Daoy (cell line): ENCODE measurements around the gene SMIM10L2A. TPM values are rescaled to one million over a fixed set of nuclear protein-coding genes. Genes with fewer than 3 reads are reported as not detected.
A peak's percentile ranks its signal among the peaks of the same experiment; 100 is the strongest.
"Not testable (repeated sequence)": the region's sequence is repeated elsewhere in the genome, so short reads cannot be mapped to it uniquely, and the experiment has no call there.

Experiments
- DNase-seq: peaks from one replicate; pipeline ENCODE4 v3.0.0-alpha.2; 2015; ENCODE audit warnings: low read depth
- total RNA-seq: library from RNA; depleted of rRNA; stranded (reverse); fragments of >200 nt; shearing (Covaris generic); gene quantifications from 2 replicates; pipeline ENCODE4 v1.2.3, GENCODE V29; 2014; rRNA removed

SMIM10L2A gene
- total RNA-seq, result 0.12 and 0.17 TPM in 2 replicates

DNA sequence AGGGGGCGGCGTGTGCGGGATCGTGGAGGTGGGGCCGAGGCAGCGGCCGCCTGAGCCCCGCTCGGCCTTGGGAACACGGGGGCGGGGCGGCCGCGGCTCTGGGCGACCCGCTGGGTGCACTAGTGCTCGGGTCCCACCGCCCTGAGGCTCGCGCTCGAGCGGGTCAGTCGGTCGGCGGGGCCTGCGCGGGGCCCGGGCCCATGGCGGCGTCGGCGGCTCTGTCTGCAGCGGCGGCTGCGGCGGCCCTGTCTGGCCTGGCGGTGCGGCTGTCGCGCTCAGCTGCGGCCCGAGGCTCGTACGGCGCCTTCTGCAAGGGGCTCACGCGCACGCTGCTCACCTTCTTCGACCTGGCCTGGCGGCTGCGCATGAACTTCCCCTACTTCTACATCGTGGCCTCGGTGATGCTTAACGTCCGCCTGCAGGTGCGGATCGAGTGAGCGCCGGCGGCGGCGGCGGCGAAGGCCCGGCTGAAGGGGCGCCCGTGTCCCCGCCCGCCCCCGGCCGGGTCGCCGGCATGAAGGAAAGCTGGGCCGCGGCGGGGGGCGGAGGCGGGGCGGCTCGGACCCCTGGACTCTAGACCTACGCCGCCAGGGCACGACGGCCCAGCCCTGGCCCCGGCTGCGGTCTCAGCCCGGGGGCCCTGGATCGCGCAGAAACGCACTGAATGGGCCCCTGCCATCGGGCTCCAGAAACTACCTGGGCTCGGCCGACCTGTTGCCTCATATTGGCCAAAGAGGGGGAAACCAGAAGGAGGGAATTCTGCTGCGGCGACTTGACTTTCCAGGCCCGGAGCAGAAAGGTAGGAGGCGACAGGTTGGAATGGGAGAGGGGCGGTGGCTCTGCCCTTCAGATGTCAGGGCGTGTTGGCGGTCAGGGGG, at the start of gene SMIM10L2A:
Gene SMIM10L2A (plus strand): TSS at position 13 of the 878 bp plus-strand sequence. CDS start 188 bp downstream, at position 201.
- no peak for DNase-seq

DNA sequence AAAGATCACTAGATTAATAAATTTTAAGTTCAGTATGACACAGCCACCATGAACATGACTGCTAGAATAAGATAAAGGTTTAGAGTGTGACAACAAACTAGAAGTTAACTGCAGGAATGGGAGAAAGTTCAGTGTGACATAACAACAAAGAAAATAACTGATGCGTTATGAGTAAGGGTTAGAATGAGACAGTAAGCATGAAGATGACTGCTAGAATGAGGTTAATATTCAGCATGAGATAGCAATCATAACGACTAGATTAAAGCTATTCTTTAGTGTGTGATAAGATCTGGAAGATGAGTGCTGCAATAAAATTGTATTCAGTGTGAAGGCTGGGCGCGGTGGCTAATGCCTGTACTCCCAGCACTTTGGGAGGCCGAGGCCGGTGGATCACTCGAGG, 48.4 kb upstream of the SMIM10L2A start:
- DNase-seq, result no peak

DNA sequence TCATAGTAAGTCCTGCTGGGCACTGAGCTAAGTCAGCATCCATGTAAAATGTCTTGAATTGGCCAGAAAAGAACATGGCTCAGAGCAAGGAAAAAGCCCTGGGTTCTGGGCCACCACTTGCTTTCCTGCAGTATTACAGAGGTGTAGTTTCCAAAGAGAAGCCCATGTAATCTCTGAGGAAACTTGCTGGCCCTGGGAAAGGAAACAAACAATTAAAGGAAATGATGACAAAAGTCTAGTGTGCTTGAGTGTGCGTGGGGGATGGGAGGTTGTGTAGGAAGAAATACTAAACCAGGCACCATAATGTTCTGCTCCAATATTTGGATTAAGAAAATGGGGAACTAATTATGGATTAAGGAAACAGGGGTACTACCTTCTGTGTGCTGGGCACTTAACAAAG, 39.5 kb upstream of the SMIM10L2A start:
- no peak for DNase-seq

DNA sequence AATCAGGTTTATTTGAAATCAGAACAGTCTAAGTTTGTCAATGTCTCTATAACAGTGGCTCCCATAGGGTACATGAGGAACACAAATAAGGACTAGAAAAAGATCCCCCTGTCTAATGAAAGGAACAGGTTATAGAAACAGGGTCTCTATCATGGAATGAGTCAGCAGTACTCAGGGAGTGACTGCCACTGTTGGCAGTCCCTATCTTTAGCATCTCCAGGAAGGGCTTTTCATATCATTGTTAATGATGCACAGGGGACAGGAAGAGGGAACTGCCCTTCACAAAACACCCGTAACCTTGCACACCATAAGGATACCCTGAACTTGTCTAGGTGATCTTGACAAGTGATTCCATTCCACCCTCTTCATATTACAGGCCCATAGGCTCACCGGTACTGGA, 38.5 kb upstream of the SMIM10L2A start:
- no peak for DNase-seq

DNA sequence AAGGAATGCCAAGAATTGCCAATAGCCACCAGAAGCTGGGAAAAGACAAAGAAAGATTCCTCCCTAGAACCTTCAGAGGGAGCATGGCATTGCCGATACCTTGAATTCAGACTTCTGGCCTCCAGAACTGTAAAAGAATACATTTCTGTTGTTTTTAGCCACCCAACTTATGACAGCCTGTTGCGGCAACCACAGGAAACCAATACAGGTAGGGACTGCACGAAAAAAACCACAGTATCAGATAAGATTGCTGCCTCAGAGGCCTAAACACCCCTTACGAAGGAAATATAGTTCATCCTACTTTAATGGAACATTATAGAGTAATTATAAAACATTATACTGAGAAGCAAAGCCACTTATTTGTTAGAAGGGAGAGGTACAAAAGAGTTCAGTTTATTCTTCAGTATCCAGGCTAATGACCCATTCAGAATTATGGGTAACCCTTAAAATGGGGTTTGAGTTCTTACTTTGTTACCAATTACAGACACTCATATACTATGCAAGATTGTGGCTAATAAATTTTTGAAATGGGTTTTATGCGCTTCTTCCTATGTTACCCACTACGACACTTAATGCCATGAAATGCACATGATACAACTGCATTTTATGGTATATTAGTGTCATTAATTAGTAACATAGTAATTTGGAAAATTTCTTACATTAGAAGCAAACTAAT, 37.4 kb upstream of the SMIM10L2A start:
- DNase-seq, result no peak

DNA sequence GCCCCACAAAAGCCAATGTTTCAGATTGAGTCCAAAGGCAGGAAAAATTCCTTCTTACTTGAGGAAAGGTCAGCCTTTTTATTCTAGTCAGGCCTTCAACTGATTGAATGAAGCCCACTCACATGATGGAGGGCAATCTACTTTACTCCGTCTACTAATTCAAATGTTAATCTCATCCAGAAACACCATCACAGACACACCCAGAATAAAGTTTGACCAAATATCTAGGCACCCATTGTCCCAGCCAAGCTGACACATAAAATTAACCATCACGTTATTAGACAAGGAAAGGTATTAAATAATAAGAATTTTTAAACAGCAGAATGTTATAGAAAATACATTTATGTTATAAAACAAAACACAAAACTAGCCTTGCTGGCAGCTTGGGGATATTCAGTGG, 32.9 kb upstream of the SMIM10L2A start:
- no peak for DNase-seq

DNA sequence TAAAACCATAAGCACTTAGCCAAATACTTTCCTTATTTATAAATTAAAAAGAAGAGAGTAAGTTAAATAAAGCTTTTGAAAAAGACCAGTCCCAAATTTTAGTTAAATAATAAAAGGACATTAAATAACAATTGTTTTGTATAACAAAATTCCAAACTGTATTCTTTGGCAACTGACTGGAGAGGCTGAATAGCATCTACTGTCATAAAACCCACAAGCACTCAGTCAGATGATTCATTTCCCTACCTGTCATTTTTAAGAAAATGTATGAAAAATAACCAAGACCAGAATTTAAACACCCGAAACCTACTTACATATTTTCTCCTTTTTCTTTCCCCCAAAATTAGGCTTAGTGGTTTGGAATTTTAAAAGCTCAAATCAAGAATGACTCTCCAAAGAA, 32.5 kb upstream of the SMIM10L2A start:
- DNase-seq, result no peak

DNA sequence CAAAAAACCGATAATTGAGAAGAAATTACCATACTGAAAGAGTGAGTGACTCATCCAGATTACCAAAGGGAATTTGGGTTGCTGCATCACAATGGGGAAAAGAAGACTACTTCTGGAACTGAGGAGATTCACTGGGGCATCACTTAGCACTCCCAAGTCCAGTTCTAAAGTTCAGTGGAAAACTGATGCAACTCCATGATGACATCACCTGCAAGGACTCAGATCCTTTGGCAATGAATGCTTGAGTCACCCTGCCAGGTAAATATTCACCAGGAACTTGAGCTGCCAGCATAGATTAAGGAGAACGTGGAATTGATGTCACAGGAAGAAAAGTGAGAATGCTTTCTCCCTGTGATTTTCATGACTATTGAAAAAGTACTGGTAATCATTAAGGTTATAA, 32.0 kb upstream of the SMIM10L2A start:
- peak; percentile 13 for DNase-seq

DNA sequence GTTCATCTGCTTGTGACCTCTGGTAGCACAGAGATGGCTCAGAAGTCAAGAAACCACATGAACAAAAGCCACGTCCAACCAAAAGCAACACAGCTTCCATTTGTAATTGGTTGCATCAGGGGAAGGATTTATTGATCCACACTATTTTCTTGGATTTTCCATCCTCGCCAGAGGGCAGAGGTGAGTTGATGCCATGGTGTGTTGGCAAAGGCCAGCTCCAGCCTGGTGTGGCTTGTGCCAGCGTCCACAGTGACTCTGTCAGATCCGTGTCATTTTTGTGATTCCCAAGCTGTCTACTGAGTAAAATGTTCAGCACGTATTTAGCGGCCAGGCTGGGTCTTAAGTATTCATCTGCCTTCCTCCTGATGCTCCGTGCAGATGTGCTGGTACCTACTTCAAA, 30.0 kb upstream of the SMIM10L2A start:
- DNase-seq, result no peak

DNA sequence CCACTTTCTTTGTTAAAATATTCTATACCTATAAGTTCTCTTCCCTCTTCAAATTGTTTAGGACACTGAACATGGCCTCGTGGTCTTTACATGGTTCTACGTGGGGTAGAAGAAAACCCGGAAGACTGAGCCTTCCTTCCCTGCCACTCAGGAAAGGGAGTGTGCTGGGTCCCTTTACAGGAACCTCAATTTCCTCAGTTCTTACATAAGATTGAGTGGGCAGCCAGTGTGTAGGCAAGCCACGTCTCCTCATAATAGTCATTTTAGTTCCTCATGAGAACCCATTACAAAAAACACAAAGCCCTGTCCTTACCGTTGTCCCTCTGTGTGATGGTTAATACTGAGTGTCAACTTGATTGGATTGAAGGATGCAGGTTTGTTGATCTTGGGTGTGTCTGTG, 28.7 kb upstream of the SMIM10L2A start:
- DNase-seq, result no peak

DNA sequence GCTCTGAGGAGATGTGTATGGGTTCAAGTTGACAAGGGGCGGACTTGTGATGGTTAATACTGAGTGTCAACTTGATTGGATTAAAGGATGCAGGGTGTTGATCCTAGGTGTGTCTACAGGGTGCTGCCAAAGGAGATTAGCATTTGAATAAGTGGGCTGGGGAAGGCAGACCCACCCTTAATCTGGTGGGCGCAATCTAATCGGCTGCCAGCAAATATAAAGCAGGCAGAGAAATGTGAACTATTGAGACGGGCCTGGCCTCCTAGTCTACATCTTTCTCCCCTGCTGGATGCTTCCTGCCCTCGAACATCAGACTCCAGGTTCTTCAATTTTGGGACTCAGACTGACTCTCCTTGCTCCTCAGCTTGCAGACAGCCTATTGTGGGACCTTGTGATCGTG, 26.7 kb upstream of the SMIM10L2A start:
- no peak for DNase-seq

DNA sequence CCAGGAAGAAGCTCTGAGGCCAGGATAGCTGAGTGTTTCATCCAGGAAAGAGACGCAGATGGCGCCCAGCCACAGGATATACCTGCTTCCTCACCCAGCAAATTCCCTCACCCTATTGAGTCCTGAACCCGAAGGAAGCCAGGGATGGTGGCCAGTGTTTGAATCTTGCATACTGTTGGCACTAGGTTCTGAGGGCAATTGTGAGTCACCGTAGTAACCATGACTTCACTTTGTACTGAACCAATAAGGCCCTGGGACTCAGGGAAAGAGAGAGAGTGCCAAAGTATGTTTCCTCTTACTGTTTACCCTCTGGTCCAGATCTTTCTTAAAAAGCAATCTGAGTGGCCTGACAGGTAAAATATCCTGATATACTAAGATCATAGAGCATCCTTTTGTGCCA, 25.6 kb upstream of the SMIM10L2A start:
- DNase-seq, result peak; percentile 33

DNA sequence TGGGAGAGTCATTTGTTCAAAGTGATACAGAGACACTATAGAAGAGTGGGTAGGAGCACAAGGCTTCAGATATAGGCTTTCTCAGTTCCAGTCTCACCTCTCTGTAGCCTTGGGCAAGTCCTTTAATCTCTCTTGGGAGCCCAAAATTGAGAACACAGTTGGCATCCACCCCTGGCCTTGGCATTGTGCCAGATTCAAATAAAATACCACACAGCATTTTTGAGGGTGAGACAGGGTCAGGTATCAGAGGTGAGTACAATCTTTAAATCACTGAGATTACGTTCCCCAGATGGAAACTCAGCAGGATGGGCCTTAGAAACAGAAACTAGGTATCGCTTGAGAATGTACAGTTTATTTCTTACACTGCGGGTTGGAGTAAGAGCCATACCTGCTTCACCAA, 25.2 kb upstream of the SMIM10L2A start:
- no peak for DNase-seq

DNA sequence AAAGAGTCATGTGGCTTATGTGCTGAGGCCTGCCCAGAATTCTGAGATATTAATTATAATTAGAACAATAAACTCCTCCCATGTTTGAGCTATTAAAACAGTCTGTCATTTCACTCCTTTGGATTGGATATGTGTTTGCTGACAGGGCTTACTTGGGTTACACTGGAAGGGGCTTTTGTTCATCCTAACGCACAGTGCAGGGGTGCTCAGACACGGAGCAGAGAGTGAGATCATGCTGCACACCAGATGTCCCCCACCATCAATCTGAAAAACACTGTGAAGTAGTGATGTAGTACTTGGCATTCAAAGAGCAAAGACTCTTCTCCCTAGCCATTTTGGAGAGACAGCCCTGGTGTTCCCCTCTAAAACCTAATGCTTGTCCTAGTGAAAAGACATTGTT, 24.1 kb upstream of the SMIM10L2A start:
- no peak for DNase-seq

DNA sequence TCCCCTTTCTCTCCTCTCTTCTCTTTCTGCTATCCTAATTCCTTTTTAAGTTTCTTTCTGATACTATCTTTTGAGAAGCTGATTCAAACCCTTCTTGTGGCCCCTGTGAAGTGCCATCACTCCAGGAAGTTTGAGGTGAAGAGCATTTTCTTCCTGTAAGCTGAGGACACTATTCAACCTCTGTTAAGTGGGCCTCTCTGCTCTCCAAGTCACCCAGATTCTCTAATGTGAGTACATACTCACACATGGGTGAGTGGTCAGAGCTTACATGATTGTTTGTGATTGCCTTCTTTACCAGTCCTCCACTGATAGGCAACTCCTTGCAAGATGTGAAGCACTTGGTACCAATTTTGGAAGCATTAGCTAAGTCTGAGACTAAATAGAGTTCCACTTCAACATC, 18.4 kb upstream of the SMIM10L2A start:
- no peak for DNase-seq

DNA sequence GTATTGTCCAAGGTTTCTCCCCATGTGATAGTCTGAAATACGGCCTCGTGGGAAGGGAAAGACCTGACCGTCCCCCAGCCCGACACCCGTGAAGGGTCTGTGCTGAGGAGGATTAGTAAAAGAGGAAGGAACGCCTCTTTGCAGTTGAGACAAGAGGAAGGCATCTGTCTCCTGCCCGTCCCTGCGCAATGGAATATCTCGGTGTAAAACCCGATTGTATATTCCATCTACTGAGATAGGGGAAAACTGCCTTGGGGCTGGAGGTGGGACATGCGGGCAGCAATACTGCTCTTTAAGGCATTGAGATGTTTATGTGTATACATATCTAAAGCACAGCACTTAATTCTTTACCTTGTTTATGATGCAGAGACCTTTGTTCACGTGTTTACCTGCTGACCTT, 15.3 kb upstream of the SMIM10L2A start:
- not testable (repeated sequence) for DNase-seq

DNA sequence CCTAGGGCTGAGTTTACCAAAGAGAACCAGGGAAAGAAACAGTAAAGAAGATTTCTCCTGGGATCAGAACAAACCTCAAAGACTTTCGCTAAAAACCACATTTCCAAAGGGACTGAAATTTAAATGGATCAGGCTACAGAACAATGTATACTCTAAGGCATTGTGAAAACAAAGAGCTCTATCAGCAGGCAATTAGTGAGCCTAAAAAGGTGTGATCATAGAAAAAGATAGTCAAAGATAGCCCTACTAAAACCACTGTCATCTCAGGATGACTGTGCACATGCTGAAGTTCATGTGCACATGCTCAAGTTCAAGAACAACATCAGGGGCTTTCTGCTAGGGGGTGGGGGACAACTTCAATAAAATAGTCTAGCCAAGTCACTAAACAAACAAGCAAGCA, 12.9 kb upstream of the SMIM10L2A start:
- no peak for DNase-seq

DNA sequence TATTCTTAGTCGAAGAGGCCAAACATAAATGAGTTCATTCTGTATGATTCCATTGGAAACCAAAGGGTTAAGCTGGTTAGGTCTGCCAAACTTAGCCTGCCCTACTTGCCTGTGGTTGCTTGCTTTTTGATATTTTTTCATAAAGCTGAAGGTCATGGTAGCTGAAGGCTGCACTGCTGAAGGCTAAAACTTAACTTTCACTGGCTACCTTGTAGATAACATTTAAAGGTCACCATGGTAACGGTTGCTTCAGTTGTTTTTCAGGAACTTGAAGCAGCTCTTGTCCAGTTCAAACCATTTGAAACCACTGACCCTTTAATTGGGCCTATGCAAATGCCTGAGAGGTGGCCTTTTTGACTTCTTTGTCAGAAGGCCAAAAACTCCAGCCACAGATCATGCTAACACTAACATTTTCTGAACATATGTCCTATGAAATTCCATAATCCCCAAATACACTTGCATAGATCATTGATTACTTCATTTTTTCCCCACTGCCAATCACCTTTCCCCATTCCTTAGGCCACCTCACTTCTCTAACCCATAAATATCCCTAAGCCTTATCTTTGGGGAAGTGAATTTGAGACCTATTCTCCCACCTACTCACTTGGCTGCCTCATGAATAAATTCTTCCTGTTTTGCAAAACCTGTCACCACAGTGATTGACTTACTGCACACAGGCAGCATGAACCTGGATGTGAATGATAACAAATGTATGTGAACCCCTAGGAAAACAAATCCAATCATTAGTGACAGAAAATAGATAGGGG, 10.7 kb upstream of the SMIM10L2A start:
- DNase-seq, result no peak

DNA sequence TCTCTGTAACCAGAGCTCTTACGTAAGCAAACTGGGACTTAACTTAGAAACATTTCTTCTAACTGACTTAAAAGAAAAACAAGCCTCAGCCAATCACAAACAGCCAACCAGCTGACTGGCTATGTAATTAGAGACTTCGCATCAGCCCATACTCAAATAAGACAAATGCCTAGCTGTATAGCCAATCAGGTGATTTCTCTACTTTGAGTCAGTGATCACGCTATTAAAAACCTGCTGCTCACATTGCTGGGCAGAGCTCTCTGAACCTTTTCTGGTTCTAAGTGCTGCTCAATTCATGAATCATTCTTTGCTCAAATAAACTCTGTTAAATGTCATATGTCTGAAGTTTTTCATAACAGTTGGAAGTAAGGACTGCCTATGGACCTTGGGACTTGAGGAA, 9.9 kb upstream of the SMIM10L2A start:
- no peak for DNase-seq

DNA sequence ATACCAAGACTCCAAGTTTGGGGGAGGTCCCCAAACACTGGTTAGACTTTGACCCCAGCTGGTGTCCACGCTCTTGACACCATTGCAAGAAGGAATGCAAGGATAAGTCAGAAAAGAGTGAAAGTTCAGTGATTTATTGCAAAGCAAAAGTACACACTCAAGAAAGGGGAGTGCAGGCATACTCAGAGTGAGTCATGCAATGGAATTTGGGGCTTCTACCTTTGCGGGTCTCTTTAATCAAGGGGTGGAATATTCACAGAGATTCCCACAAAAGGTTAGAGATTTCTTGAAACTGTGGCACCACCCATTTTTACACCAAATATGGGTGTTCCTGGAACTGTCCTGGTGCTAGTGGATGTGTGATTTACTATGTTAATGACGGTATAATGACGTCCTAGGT, 5.2 kb upstream of the SMIM10L2A start:
- peak; percentile 30 for DNase-seq

DNA sequence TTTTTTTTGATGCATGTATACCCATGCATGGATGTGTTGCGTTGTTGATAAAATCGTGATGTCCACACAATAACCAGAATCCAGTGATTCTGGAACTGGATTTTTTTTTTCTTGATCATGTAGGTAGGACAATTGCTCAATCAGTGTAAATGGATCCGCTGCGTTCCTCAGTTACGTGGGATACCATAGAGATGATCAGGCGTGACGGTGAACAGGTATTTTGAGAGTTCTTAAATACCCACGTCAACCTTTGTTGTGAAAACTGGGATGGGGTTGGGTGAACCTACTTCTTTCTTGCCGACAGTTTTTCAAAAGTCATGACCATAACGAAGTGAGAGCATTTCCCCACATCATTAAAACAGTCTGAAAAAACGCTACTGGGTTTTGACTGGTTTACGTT, 913 bp upstream of the SMIM10L2A start:
- DNase-seq, result no peak

DNA sequence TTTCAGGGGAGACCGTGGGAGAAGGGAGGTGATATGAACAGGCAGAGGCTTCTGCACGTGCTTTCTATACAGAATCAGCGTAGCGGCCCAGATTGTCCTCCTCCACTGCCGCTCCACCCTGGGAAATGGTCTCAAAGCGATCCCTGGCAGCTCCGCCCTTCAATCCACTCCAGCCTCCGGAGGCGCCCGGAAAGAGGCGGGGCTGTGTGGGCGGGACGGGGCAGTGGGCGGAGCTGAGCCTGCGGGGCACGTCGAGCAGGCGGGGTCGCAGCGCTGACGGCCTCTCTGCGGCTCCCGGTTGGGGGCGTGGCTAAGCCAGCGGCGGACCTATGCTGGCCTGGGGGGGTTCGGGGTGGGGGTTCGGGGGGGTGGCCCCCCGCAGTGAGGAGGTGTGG, 210 bp upstream of the SMIM10L2A start:
- peak; percentile 85 for DNase-seq

DNA sequence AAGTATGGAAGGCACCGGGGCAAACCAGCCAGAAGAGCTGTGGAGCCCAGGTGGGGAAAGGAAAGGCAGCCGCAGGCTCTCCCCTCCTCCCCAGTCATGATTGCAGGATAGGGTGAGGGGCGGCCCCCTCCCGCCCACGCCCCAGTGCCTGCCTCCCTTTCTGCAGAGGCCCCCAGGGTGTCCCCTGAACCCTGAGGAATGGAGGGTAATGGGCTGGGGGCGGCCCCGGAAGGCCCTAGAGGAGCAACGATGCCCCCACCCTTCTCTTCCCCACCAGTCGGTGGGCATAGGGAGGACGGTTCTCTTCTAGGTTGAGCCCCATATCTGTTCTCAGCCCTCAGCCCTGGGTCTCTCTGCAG, 1.0 kb downstream of the SMIM10L2A start:
- DNase-seq, result not testable (repeated sequence)
